Activated T-cell treated with anti-CD3 and anti-CD28 coated beads for 1 hour (primary cell): Measurements from ENCODE around the gene LCE3A.
"Not testable (repeated sequence)": the region's sequence is repeated elsewhere in the genome, so short reads cannot be mapped to it uniquely, and the experiment has no call there.

Experiments used
- DNase-seq: peaks from one replicate; pipeline ENCODE4 v3.0.0-alpha.2; 2020; ENCODE audit warnings: low read depth

LCE3A gene

GRCh38 chr1:152622803-152623202 lies at the start of gene LCE3A:
Gene LCE3A (minus strand): TSS chr1:152623103. CDS start chr1:152623103, 0 bp downstream.
- DNase-seq = no peak

DNA sequence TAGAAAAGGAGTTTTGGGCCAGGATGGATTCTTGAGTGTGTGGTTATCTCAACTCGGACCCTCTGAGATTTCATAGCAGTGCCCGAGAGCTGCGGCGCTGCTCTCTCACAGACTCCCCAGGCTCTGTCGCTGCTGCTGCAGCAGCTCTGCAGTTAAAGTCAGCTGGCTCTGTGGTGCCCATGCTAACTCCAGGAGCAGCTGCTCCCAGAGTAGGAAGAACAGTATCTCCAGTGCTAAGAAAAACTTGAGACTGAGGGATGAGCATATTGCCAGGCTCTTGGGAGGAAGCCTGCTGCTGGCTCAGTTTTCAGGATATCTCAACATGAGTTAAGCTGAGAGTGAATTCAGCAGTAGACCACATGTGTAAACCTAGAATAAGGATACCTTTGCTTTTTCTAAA lies 44.7 kb upstream of the LCE3A start:
- no peak for DNase-seq

DNA sequence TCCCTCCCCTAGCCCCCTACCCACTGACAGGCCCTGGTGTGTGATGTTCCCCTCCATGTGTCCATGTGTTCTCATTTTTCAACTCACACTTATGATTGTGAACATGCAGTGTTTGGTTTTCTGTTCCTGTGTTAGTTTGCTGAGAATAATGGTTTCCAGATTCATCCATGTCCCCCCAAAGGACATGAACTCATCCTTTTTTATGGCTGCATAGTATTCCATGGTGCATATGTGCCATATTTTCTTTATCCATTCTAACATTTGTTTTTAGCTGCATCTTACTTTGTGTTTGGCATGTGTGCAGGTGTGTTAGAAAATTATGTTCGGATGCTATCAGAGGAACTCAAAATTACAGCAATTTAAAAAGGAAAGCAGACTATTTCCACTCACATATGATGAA lies 43.3 kb upstream of the LCE3A start:
- DNase-seq = not testable (repeated sequence)

DNA sequence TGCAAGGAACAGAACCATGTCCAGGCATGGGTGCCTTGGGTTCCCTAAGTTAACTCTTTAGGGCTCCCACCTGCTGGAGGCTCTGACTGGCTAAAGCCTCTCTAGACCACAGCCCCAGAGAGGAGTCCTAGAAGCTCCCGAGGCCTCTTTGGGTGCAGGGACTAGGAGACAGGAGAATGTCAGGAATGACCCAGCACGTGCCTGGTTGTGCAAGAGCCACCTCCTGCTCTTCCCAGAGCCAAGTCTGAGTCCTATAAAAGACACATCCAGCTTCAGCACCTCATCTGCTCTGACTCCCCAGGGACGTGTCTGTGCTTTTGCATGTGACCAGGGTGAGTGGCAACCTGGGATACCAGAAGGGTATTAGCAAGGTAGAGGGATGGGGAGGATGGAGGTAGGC lies 40.2 kb upstream of the LCE3A start, which contains the start of gene LCE2D:
Gene LCE2D (plus strand): TSS at position 283 of the 400 bp plus-strand sequence. CDS start 726 bp downstream, outside the sequence.
- no peak for DNase-seq

DNA sequence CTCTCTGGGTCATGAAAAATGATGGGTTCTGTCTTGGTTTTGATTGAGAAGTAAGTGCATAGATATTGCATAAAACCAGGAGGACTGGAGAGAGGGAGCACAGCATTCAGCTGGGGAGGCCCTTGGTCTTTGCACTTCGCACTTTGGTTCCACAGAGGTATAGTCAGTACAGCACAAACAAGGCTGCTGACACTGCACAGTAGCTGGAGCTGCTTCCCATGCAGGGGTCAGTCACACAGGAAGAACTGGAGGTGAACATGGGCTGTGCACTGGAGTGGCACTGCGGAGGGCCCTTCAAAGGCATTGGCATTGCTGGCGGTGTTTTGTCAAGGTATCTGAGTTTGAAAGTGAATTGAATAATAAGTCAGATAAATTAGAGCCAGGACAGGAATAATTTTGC lies 35.7 kb upstream of the LCE3A start:
- DNase-seq = no peak

DNA sequence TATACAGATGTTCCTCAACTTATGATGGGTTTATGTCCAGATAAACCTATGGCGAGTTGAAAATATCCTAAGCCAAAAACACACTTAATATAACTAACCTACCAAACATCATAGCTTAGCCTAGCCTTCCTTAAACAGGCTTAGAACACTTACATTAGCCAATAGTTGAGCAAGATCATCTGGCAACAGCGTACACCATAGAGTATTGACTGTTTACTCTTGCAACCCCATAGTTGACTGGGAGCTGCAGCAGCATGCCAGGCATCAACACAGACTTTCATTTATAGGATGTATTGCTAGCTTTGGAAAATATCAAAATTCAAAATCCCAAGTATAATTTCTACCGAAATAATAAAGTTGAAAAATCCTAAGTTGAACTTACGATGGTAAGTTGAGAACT lies 34.8 kb upstream of the LCE3A start:
- no peak for DNase-seq

GRCh38 chr1:152656459-152656858 lies 33.6 kb upstream of the LCE3A start:
- DNase-seq = no peak

- DNase-seq = peak; percentile 15
Measured at GRCh38 chr1:152654110-152654509, 31.2 kb upstream of the LCE3A start.

DNA sequence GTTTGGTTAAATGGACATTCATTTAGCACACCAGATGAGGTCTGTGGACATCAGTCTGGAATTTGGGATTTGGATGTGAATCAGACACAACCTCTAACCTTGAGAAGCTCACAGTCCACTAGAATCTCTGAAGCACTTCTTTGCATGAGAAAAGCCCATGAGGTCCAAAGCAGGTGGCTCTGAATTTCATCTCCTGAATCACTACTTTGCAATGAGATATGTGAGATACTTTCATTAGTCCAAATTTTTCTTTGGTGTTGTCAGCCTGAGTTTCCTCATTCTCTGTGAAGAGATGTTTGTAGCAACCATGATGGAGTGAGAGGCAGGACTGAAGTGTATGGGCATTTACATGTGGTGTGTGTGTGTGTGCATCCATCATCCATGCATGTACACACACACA lies 23.8 kb upstream of the LCE3A start:
- DNase-seq = no peak

DNA sequence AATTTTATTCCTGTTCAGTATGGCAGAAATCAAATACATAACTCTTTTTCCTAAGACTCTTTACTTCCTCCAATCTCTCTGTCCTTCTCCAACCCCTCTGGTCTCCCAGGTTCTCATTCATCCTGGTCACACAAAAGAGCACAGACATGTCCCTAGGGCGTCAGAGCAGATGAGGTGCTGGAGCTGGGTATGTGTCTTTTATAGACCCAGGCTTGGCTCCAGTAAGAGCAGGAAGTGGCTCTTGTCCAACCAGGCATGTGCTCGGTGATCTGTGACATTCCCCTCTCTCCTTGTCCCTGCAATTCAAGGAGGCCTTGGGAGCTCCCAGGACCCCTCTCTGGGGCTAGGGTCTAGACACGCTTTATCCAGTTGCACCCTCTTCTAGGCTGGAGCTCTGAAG lies 22.2 kb upstream of the LCE3A start:
- no peak for DNase-seq

GRCh38 chr1:152643945-152644344 lies 21.0 kb upstream of the LCE3A start:
- no peak for DNase-seq

DNA sequence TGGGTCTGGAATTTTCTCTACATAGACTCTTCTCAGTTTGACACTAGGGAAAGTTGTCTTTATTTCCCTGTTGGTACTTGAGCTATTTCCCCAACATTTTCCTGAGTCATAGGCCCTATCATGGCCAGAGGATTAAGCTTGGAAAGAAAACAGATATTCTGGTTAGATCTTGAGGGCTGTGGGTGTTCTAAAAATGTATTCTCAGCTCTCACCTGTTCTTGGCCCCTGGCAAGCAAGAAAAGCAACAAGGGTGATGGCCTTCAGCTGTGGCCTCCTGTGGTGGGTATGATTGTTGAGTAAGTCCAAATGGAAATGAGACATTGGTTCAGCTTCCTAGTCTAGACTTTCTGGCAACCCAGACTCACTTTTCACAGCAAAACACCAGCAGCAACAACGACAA lies 17.4 kb upstream of the LCE3A start:
- no peak for DNase-seq

DNA sequence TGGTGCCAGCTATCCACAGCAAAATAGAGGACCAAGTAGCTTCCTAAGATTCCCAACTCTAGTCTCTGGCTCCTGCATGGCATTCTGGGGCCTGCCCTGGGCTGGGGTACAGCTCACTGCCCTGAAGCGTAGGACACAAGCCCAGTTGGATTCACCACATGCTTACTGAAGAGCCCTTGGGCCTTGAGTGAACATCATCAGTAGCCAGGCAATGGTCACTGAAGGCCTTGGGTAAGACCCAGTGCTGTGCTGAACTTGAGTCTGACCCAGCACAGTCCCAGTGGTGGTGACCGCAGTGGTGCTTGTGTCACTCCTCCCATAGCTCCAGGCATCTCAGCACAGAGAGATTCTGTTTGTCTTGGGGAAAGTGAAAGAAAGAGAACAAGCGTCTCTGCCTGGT lies 7.7 kb upstream of the LCE3A start:
- no peak for DNase-seq

DNA sequence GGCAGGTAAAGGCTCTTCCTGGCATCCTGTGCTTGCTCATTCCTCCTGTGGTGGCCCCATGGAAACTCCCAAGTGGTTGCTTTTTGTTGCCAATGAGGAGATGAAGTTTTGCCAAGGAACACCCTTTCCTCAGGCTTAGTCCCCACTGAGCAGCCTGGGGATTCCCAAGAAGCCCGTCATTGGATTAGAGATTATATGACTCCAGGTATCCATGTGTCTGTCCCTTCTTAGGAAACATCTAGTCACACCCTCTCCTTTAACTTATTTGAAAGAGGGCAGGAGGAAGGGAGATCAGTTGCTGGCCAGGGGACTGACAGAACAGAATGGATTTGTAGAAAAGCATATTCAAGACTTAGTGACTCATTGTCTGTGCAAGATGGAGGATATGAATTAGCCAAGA lies 3.8 kb upstream of the LCE3A start:
- no peak for DNase-seq

GRCh38 chr1:152623203-152623844 lies 421 bp upstream of the LCE3A start:
- DNase-seq = no peak

- DNase-seq = no peak
Measured at GRCh38 chr1:152621993-152622392, 910 bp downstream of the LCE3A start.

DNA sequence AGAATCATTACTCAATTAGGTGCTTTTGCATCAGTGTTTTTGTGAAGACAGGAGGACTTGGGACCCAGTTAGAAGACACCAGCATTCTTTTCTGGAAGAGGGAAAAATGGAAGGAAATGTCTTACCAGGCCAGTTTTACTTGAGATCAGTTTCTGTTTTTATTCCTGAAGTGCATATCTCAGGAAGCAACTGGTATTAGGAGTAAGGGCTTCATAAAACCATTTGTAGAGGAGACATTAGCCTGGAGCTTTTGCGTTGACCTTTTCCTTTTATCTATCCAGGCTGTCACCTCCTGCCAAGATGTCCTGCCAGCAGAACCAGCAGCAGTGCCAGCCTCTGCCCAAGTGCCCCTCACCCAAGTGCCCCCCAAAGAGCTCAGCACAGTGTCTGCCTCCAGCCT lies 9.4 kb downstream of the LCE3A start, which contains the start of gene LCE3B:
Gene LCE3B (plus strand): TSS at position 301 of the 400 bp plus-strand sequence. CDS start 0 bp downstream, at position 301.
- DNase-seq = no peak

DNA sequence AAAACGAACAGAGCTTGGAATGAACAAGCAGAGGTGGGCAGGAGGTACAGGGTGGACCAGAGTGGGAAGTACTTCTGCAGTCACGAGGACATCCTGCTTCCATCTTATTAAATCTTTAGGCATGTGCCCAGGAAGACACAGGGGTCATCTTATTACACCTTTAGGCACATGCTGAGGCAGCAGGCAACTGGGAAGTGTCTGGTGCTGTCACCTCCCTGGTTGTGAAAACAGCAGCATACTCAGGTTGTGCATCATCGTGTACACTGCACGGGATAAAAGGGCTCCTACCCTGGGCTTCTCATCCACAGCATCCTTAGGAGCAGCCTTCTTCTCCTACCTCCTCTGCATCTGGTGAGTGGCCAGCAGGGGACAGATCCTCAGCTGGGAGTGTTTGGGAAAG lies 23.0 kb downstream of the LCE3A start, which contains the start of gene LCE3C:
Gene LCE3C (plus strand): TSS at position 301 of the 400 bp plus-strand sequence. CDS start 498 bp downstream, outside the sequence.
- DNase-seq = no peak

GRCh38 chr1:152596986-152597385 lies 25.9 kb downstream of the LCE3A start:
- no peak for DNase-seq

DNA sequence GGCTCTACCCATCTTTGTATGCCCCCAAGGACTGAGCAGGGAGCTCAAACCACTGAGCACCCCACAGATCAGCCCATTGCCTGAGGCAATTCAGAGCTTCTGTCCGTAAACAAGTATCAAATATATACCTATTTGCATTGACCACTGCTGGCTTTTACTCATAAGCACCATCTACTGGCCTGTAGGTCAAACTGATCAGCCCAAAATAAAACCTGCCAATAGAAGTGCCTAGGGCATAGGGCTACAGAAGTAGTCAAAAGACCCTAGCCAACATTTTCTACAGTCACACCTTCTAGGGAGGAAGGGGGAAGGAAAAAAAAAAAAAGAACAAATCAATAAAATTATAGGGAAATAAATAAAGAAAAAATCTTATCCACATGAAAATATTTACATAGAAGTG lies 37.3 kb downstream of the LCE3A start:
- DNase-seq = no peak

DNA sequence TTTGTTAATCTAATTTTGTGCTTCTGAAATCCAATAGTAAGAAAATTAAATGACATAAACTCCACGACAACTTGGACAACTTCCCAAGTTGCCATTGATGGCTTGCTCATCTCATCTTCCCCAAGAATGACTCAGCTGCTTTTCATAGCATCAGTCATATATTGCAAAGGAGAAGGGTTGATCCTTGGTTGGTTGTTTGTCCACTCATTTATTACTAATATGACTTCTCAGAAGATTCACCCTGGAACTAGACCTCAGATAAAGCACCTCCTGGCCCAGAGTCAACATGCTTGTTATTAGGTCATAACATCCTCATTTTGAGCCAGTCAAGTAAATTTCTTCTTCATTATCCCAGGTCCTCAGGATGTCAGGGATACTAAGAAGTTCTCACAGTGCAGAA lies 40.3 kb downstream of the LCE3A start:
- no peak for DNase-seq

- DNase-seq = no peak
Measured at GRCh38 chr1:152580433-152580832, 42.5 kb downstream of the LCE3A start, which contains the start of gene LCE3D. Gene LCE3D (minus strand): TSS chr1:152580516. CDS start chr1:152579936, 580 bp downstream.

GRCh38 chr1:152579526-152579925 lies 43.4 kb downstream of the LCE3A start:
- DNase-seq = not testable (repeated sequence)

DNA sequence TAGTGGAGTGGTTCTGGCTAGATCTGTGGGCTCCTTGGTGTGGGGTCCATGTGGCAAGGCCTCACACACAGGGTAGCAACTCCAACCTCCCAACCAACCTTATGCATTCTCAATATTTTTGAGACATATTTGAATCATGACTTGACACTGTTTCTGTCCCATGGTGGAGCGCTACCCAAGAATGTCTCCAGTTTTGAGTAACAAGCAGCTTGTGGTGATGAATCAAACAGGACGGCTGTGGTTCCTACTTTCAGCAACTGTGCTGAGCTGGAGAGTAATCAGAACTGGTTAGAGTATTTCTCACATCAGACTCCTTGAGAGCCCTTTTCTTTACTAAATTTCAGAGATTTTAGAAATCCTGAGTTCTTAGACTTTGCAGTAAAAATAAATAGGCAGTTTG lies 45.7 kb downstream of the LCE3A start:
- no peak for DNase-seq
